GM21717 (cell line): ENCODE data around the gene SLC16A10.
A peak's percentile ranks its signal among the peaks of the same experiment; 100 is the strongest.
"Not testable (repeated sequence)": the region's sequence is repeated elsewhere in the genome, so short reads cannot be mapped to it uniquely, and the experiment has no call there.

Experiments
- ATAC-seq: cut with Tn5 transposase; IDR thresholded peaks from one replicate; pipeline ENCODE4 v1.9.1; 2021; ENCODE audit warnings: mild to moderate bottlenecking, moderate library complexity; ENCODE audit not compliant: unreplicated experiment

The SLC16A10 gene

DNA sequence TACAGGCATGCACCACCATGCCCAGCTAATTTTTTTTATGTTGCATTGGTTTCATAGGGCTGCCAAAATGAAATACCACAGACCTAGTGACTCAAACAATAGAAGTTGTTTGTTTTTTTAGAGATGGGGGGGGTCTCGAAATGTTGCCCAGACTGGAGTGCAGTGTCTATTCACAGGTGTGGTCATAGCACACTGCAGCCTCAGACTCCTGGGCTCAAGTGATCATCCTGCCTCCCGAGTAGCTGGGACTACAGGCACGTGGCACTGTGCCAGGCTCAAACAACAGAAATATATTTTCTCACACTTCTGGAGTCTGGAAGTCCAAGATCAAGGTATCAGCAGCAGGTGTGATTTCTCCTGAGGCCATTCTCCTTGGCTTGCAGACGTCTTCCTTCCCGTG lies 6.6 kb upstream of the SLC16A10 start:
- ATAC-seq = no peak

DNA sequence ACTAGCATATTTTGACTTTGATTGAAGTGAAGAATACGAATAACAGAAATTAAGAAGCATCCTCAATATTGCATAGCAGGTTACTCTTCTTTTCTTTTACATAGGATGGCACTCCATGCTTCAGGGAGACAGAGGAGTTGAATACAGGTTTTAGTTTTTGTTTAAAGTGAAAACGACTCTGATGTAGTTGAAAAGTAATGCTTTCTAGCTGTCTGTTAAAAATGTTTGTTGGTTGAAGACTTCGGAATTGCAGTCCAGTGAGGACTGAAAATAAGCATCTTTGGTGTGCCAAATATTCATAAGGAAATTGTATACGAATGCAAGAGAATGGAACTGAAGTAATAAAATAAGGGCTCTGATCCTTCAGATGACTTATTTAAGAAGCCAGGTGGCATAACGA lies 618 bp upstream of the SLC16A10 start:
- no peak for ATAC-seq

DNA sequence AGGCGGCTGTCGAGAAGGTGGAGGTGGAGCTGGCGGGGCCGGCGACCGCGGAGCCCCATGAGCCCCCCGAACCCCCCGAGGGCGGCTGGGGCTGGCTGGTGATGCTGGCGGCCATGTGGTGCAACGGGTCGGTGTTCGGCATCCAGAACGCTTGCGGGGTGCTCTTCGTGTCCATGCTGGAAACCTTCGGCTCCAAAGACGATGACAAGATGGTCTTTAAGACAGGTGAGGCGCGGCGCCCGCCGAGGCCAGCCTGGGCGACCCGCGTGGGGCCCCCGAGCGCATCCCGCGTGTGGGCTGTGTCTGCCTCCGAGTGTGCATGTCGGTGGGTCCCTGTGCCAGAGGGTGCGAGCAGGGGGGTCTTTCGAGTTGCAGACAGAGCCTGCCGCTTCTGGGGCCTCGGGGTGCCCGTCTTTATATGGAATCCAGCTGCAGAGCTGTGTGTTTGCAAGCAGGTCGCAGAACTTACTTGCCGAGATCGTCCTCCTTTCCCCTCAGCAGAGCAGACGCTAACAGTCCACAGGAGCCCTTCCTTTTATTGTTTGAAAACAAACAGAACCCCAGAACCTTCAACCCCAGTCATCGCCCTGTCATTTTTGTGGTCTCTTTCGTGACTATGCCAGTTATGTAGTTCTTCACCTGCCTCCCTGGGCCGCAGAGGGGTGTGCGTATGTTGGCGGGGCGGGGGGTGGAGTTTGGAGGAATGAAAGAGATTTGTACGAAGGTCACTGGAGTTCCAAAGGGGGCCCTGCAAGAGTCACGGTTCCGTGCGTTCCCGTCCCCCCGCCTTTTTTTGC lies 766 bp downstream of the SLC16A10 start:
- peak; percentile 23 for ATAC-seq

- no peak for ATAC-seq
These were observed 1.3 kb downstream of the SLC16A10 start for GRCh38 chr6:111088668-111089003.

- no peak for ATAC-seq
These were observed 3.5 kb downstream of the SLC16A10 start for GRCh38 chr6:111090766-111091165.

DNA sequence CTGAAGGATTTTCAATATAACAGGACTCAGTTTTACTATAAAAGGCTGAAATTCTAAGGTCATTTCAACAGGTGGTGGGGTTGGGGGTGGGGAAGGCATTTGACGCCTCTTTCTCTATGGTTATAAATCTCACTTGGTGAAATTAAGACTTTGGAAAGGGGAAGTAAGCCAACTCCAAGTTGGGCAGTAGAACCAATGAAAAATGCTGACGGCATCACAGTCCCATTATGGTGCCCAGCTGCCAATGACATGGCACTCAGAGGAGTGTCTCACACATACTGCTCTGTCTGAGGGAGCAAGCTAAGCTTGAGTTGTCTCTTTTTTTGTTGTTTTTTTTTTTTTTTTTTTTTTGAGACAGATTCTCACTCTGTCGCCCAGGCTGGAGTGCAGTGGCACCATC lies 4.7 kb downstream of the SLC16A10 start:
- no peak for ATAC-seq

- ATAC-seq = not testable (repeated sequence)
These were observed 8.2 kb downstream of the SLC16A10 start for GRCh38 chr6:111095488-111095887.

GRCh38 chr6:111096246-111096645 lies 8.9 kb downstream of the SLC16A10 start:
- no peak for ATAC-seq

DNA sequence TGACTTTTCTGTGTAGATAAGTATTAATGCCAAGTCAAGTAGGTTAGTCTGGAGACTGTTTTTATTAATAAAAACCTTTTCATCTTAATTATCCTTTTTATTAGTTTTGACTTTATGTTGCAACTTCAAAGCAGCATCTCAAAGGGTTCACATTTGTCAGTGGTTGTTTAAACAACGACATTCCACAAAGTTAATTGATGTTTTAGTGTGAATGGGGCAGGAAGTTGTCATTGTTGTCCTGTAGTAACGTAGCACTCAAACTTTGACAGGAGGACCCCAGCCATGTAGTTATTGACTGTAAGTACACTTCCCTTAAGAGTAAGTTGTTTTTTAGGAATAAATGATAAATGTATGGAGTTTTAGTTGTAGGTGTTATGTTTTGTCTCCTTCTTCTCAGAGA lies 11.3 kb downstream of the SLC16A10 start:
- ATAC-seq = no peak

DNA sequence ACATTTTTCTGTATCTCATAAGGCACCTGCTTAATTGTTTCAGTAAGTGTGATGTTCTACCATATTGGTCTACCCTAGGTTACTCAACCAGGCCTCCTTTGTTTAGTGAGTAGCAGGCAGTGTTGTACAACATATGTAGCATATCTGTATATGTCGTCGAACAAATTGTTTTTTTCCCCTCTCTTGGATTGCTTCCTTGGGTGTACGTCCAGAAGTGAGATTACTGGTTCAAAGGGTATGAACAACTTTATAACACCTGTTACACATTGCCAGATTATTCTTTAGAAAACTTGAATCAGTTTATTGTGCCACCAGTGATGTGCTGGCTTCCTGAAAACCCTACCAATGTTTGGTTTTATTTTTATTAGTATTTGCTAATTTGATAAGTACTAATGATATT lies 14.7 kb downstream of the SLC16A10 start:
- ATAC-seq = no peak

DNA sequence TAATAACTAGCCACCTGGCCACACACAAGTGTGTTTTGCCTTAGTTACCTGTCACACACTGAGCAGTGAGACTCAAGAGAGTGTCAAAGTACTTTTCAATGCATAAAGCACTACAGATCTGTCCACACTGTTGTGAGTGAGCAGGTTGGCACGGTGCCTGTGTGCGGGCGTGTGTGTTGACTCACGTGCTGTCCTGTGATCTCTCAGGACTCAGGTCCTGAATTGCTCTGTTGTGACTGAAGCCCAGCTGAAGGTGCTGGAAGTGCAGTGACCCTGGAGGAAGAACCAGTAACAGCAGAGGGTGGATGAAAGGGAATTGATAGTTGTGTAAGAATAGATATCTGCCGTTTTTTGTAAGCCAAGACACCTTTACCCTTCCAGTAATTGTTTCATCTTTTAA lies 18.3 kb downstream of the SLC16A10 start:
- ATAC-seq = no peak

GRCh38 chr6:111107589-111107988 lies 20.3 kb downstream of the SLC16A10 start:
- no peak for ATAC-seq

DNA sequence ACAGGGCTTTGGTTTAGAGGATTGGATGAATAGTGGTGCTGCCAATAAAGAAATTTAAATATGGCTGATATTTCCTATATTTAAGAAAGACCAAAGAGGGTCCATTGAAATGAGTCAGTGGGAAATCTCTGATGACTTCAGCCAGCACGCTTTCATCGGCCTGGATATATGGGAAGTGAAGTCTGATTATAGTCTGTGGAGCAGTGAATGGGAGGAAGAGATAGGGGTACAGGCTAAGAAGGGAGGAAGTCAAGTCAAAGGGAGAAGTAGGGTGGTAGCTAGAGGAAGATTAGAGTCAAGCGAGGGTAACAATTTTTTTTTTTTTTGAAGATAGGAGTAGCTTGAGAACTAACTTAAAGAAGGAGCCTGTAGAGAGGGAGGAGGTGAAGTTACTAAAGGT lies 22.7 kb downstream of the SLC16A10 start:
- no peak for ATAC-seq

- no peak for ATAC-seq
These were observed 26.2 kb downstream of the SLC16A10 start for GRCh38 chr6:111113336-111114086.

GRCh38 chr6:111114087-111114443 lies 26.8 kb downstream of the SLC16A10 start:
- no peak for ATAC-seq

DNA sequence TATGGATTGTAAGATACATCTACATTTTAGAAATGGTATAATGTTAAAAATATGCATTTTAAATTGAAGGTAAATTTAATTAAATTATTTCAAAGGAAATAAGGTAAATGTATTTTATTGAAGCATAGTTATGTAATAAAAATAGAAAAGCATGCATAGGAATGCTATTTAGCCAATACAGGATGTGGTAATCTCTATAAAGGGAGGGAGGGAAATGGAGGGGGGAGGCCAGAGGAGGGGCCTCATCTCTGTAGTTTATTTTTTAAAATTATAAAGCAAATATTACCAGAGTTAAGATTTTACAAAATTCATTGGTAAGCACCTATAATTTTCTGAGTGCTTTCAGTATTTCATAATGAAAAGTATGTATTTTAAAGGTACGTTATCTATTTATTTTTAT lies 27.2 kb downstream of the SLC16A10 start:
- ATAC-seq = no peak

DNA sequence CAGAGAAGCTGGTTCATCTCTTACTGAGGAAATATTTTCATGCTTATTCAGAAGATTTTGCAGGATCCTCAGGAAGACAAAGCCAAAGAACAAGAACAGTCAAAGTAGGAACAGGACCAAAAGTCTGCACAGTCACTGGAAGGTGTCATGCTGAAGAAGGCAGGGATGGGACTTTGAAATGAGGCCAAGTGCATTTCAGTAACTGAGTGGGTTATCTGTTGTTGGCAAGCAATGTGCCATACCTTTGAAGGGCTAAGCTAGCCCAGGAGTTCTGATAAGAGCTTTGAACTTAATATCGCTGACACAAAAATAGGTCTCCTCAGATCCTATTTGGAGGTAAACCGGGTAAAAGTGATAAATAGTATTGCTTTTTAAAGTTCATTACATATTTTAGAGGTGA lies 31.5 kb downstream of the SLC16A10 start:
- no peak for ATAC-seq

GRCh38 chr6:111119571-111120329 lies 32.4 kb downstream of the SLC16A10 start:
- ATAC-seq = no peak

DNA sequence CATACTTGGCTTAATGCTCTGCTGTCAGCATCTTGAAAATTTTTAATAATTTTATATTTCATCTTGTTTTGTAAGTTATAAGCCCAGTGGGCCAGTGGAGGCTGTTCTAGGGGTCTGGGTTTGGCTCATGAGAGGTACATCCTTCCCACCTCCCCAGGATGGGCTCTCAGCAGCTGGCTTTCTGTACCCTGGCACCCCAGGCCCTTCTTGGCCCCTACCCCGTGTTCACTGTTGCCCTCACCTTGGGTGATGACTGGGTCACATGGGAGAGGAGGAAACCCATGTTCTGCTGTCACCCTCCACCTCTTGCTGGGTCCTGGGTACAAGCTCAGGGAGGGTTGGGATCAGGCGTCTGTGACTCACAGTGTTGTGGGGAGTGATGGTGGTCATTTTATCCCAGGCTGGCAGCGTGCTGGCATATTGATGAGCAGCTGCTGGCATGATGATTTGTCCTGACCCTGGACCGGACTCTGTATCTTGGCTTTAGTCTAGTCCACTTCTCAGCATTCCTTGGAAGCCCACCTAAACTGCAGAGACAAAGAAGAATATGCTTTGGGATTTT lies 34.6 kb downstream of the SLC16A10 start:
- ATAC-seq = no peak

- no peak for ATAC-seq
These were observed 35.4 kb downstream of the SLC16A10 start for GRCh38 chr6:111122458-111123286.

DNA sequence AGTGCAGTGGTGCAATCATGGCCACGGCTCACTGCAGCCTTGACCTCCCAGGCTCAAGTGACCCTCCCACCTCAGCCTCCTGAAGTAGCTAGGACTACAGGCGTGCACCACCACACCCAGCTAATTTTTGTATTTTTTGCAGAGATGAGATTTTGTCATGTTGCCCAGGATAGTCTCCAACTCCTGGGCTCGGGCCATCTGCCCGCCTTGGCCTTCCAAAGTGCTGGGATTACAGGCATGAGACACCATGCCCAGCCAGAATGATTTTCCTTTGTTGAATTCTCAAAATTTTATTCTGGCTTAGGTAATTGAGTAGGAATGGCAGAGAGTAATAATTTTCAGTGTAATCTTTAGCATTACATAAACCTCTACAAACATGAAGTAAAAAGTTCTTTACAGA lies 37.1 kb downstream of the SLC16A10 start:
- no peak for ATAC-seq
